Stimulated activated CD8-positive, alpha-beta memory T cell treated with anti-CD3 and anti-CD28 coated beads, Interleukin-2, amount 100 ng/mL, for 1 hour (primary cell): ENCODE data around the gene KRTAP16-1.

Experiments
- DNase-seq, 2 donors: peaks; one replicate each; pipeline ENCODE4 v3.0.0-alpha.2; 2020; ENCODE audit warnings: low read depth in 2 of 2

The KRTAP16-1 gene

DNA sequence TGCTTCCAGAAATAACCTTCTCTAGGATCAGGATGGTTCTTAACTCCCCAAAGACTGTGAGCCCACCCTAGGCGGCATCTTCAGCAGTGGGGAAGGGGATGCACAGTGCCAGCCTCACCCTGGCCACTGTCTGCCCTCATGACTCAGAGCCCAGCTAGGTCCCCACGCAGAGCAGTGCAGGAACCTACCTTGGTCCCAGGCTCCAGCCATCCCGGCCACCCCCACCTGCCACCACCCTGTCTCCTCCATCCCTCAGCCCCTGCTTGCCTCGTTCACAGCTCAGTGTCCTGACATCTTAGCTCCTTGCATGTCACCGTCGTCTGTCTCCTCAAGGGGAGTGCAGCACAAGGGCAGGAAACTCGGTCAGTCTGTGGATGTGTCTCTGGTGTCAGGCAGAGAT, 22.5 kb upstream of the KRTAP16-1 start:
- DNase-seq: no peak

DNA sequence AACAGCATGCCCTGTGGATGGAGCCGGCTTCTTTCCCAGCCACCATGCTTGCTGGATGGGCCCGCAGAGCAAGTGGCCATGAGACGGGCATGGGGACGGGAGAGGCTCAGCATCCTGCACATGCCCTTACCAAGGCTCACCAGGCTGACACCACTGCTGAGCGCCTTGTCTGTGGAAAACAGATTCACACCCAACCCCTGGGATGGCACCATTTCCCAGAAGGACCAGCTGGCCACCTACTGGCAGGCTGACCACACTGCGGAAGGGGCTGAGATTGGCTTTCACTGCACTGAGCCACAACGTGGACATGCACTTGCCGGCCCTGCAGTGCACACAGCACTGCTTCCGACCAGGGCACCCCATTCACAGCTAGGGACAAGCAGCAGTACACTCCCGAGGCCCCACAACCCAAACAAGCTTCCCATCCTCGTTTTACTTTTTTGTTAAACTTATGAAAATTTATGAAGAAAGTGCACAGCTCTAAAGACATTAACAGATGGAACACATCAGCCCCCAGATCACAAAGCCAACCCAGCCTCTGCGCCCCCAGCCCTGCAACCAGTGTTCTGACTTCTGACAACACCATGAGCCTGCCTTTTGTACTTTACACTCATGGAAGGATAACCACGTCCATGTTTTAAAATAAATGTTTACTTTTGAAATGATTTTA, 20.3 kb upstream of the KRTAP16-1 start:
- no peak for DNase-seq

DNA sequence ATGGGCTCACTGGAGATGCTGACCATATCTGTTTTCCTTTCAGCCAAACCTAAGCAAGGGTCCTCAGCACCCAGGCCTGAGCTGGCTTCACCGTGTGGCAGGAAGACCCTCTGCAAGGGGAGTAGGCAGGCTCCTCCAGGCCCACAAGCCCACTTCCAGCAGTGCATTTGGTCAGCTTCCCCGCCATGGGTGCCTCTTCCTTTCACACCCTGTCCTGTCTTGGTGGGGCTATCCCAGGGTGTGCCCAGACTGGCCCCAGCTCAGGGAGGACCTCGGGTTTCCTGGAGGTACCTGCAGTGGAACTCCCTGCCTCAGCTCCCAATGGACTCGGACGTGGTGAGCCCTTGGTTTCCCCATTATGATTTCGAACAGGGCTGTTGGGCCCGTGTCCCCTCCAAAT, 19.1 kb upstream of the KRTAP16-1 start:
- no peak for DNase-seq

DNA sequence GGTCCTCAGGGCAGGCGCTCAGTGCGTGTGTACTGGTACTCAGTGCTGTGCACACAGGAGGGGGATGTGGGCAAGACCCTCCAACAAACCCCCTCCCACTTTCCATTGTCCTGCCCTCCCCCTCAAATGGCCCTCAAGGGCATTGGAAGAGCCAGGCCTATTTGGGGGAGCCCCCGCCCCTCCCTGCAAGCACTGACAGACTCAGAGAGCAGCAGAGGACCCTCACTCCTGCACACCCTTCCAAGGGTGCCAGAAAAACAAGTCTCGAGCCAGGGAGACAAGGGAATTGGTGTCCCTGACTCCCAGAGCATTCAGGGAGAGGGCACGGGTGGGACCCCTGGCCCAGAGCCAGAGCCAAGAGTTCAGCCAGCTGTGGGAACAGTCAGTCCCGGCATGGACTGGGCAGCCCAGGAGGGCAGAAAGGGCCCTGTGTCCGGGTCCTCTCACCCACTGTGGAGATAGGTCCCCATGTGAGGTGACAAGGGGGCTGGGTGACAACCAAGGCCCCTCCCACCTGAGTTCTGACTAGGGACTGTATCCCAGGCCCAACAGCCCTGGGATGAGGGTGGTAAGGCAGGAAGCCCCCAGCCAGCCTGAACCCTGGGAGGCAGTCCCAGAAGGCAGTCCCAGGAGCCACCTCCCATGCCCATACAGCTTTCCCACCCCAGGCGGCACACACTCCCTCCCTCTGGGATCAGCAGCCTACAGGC, 18.5 kb upstream of the KRTAP16-1 start:
- no peak for DNase-seq

DNA sequence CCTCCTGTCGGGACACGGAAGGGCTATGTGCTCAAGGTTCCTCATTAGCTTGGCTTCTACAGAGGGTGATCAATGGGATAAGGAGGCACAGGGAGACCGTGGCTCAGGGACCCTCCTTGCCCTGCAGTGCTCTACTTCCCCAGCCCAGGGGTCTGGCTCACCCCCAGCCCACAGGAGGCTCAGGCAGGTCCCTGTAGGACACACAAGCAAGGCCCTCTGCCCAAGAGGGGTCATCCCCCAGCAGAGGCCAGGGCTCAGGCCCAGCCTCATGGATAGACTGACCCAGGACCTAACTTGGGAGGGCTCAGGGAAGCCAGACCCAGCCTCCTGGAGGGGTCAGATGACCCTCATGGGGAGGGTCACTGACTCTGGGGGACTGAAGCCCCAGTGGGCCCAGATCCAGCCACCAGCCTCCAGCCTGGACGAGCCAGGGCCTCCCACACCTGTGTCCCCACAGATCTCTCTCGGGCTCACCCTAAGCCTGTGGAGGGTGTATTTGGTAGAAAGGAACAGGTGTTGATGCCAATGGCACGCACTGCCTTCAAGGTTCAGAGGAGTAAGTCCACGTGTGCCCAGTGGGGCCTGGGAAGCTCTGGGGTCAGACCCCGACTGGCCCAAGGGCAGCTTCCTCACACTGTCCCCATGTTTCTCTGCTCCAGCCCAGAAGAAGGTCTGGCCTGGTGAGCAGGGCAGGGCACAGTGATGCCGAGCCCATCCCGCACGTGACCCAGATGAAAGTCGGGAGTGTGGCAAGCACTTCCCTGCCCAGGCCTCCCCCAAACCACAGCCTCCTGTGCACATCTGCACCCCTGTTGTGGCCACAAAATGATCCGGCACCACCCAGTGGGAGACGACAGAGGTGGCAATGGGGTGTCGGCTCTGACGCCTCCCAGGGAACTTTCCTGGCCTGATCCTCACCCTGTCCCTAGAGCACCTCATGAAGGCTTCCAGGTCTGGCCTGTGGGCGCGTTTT, 17.4 kb upstream of the KRTAP16-1 start:
- no peak for DNase-seq

DNA sequence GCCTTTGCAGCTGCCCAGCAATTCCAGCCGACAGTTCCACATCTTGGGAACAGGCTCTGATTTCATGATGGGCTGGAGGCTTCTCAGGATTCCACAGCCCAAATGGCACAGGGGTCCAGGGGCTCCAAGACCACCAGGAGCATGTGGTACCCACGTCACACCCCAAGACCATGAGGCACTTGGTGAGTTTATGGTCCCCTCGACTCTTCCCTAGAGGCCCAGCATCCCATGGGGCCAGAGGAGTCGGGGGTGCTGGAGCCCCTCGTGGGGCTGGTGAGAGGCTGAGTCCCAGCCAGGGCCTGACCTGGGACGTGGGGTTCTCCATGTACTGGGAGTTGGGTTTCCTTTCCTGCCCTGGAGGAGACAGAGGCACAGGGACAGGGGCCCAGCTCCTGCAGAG, 16.5 kb upstream of the KRTAP16-1 start:
- no peak for DNase-seq

DNA sequence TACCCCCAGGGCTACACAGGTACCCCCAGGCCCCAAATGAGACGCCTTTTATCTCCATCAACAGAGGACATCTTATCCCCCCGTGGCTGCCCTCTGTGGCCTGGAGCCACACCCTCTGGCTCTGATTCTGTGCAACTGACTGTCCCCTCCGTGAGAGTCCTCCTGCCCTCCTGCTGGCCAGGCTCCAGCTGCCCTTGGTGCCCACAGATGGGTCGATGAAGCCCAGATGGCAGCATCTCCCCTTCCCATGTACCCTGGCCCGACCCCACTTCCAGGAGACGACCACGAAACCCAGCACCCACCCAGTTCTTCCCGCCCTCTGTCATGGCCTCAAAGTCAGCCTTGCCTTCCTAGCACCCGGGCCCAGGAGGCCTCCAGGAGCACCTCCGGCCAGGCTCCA, 16.0 kb upstream of the KRTAP16-1 start:
- DNase-seq: no peak

DNA sequence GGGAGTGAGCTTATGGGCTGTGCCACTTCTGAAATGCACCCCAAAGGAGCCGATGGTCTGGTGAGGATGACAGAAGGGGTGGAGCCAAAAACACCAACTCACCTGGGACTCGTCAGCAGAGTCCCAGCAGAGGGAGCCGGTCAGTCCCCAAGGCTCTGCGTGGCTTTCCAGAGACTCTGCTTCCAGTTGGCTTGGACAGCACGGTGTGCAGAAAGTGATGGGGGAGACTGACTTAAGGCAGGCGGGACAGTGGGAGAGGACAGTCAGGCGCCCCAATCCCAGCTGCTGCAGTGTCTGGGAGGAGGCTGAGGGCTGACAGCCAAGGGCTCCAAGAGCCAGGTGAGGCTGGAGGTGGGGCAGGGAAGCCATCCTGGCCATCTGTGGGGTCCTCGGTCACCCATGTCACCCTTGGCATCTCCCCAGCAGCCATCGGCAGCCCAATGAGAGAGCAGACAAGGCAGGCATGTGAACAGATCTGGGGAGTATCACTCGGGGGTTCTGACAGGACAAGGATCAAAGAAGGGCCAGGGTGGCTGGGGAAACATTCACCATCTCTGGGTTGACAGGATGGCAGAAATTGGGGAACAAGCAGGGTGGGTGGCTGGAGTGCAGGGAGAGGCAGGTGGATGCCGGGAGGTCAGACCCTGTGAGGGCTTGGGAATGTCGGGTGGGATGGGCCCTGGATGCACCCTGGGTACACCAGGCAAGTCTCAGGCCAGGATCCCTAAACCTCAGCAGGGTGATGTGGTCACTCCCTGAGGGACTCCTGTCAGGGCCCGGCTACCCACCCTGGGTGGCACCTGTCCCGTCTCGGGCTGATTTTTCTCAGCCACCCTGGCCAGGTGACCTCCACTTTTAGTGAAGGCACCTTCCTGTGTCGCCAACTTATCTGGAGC, 15.3 kb upstream of the KRTAP16-1 start:
- no peak for DNase-seq

DNA sequence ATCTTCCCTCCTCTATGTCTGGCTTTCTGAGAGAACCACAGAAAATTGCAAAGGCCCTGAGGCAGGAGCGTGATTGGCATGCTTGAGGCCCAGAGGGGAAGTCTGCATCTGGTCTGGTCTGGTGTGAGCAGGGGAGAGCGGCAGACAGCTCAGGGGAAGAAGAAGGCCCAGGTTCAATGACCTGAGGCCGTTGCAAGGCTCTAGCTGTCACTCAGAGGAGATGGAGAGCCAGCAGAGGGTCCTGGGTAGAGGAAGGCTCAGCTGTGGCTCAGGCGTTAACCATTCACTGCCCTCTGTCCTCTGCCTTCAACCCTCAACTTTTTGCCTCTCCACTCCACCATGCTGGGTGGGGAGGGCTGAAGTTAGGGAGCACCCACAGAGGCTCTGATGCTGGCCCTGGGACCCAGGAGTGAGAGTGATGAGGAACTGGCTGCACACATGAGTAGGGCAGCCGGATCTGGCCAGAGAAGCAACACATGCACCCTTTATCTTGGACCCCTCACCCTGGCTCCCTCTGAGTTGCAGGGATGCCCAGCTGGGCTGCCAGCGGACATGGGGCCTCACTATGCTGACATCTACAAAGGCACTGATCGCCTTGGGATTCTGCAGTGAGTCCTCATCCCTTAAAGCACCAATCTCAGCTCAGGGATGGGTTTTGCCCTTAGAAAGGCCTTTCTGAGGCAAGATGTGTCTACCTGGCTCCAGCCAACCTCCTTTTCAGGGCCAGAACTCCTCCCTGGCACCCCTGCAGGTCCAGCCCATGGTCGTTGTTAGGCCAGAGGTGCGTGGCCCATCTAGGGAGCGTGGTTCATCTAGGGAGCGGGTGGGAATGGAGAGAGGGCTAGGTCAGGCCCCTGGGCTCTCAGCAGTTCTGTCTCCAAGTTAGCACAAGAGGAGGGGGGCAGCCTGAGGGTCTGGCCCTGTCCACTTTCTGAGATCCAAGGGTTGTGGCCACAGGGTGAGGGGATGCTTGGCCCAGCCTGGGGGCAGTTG, 14.1 kb upstream of the KRTAP16-1 start:
- DNase-seq: no peak

DNA sequence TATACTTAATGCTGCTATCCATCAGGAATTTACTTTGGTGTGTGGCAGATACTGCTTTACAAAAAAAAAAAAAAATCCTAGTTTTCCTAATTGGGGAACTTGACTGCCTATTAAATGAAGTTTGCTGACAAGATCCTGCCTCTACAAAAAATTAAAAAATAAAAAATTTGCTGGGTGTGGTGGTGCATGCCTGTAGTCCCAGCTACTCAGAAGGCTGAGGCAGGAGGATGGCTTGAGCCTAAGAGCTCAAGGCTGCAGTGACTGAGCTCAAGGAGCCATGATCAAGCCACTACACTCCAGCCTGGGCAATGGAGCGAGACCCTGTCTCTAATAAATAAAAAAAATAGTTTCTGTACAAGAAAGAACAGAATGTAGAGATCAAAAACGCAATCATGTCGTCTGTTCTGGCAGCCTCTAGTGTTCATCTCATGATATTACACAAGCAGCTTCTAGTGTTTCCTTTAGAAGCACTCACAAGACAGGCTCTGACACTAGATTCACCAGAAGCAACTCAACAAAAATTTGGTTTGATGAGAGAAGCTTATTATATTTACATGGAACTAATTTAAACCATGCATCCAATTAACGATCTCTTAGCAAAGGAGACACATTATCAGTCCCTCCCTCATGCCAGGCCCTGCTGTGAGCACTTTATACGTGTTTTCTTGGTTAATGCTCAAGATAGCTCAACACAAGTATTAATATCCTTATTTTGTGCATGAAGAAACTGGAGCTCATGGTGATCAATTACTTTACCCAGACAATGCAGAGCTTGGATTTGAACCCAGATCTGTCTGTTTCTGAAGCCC, 13.2 kb upstream of the KRTAP16-1 start:
- DNase-seq: no peak

DNA sequence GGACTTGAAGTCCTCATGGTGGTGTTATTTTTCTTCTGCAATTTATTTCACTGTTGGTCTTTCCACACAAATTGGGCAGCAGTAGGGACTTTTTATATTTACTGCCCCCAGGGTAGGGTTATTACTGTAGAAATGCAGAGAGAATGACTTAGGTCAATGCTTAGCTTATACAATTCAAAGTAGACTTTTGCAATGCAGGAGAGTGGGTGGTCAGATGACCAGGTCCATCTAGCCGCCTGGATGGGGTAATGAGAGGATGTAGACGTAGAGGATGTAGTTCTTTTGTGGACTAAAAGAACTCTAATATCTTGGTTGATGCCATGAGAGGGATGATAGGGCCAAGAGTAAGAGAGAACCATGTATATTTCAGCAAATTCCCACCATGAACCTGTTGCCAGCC, 9.1 kb upstream of the KRTAP16-1 start:
- no peak for DNase-seq

DNA sequence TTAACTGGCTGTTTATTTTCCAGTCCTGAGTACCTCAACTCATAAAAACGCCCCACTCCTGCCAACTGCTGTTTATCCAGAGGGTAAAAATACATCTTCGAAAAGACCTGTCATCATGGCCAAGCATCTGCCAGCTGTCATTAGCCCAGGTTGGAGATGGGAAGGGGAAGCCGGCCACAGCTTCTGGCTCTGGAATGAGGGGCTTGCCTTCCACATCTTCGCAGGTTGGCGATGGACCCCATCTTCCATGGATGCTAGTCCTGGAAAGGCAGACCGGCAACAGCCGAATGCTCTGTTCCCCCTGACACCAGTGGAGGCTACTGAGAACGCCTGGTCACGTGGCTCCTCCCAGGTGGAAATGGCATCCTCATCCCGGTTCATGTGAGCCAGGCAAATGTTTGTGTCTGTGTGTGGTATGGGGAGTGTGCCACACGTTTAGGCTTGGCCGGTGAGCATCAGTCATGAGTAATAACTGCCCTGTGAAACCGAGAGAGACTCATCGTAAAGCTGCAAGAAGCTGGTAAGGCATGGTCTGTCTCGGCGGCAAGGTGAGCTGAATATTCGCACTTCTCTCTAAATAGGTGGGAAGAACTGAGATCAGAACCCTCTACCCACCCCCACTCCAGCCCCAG, 6.8 kb upstream of the KRTAP16-1 start:
- DNase-seq: no peak

DNA sequence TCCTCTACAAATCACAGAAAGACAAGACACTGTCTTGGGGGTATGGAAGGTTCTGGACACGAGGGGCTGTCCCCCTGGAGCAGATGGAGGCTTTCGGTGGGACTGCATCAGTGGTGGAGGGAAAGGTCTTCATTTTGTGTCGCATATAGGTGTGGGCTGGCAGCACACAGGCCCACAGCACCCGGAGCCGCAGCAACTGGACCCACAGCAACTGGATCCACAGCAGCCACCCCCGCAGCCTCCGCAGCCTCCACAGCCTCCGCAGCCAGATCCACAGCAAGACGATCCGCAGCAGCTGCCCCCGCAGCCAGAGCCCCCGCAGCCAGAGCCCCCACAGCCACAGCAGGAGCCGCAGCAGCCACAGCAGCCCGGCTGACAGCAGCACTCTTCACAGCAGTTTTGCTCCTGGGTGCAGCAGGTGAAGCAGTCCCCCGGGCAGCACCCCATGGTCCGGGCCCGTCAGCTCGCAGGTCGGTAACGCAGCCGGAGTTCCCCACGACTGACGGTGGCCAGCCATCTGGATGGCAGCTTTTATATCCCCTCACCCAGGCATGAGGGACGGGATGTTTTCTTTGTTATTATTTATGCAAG, 6.2 kb upstream of the KRTAP16-1 start, which contains the start of gene KRTAP17-1:
KRTAP17-1 (minus strand) TSS at position 507 of the 591 bp plus-strand sequence; CDS start at position 447, 60 bp downstream.
- DNase-seq: no peak

DNA sequence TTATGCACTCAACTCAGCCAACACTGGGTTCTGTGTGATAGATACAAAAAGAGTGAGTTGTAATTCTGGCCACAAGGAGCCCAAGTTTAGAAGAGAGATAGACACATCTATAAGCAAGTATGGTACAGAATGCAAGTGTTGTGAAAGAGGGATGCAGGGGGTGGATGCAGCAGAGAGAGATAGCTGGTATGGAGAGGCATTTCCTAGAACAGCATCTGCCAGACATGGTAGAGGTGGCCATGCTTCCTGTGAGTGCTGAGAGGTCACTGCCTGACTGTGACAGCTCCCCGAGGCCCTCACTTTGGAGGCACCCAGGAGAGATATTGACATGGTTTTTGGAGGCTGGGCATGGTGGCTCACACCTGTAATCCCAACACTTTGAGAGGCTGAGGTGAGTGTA, 2.0 kb upstream of the KRTAP16-1 start:
- DNase-seq: no peak

DNA sequence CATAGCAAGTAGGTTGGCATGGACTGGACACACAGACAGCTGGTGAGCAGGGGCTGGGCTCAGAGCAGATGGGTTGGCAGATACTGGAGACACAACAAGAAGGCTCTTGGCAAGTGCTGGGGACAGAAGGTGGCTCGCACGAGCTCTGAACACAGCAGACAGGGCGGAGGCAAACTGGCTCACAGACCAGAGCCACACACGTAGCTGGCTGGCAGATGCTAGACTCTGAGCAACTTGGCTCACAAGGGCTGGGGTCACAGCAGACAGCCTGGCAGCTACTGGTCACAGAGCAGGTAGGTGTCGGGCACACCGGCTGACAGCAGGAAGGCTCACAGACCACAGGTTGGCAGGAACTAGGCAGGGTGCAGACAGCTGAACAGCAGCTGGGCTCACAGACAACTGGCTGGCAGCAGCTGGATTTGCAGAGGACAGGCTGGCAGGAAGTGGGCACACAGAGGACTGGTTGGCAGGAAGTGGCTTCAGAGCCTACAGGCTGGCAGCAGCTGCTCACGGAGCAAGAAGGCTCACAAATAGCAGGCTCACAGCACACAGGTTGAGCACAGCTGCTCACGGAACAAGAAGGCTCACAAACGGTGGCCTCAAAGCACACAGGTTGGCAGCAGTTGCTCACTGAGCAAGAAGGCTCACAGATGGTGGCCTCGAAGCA, 725 bp downstream of the KRTAP16-1 start:
- peak; percentile 58 for DNase-seq

DNA sequence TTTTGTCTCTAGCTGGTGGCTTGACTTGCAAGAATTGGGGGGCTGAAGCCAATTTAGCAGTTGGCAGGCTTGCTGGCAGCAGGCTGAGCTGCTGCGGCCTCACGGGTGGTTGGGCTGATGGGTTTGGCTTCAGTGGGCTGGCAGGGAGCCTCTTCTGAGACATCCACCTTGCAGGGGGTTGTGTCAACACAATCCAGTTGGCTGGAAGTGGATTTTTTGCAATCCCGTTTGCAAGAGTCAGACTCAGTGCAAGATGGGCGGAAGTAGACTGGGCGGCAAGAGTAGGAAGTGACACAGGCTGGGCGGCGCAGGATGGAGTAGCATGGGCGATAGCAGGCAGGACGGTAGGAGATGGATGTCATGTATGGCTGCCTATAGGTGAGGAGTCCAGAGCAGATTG, 1.5 kb downstream of the KRTAP16-1 start:
- DNase-seq: no peak

DNA sequence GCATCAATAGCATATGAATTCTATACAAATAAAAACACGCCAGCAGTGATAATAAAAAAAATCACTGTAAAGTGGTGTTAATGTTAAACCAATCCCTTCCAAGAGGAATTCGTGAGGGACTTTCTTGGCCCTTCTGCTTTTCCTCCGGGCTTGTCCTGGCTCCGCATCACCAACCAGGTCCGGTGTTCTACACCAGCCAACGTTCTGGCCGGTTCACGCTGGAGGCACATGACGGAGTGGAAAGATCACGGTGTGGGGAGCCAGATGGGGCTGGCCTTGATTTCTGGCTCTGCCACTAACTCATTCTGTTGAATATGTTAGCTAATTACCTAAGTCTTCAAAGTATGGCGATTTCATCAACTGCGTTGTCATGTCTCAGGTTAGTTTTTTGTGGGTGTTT, 5.0 kb downstream of the KRTAP16-1 start:
- DNase-seq: no peak

DNA sequence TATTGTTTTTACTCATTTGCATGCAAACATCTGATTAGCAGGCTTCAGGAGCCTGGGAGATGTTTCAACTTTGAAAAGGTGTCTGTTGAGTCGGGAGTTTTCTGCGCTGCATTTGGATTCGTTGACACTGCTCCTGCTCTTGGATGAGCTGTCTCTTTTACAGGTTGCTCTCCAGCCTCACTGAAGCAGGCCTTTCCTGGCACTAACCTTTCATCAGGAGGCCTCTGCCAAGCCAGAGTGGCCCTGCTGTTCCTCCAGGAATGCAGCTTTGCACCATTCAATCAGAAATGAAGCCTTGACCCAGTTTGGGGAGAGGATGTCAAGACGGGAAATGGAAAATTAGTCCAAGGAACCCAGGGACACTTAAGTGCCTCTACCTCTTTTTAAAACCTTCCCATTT, 6.1 kb downstream of the KRTAP16-1 start:
- DNase-seq: no peak
